ENCODE measurements around the gene B4GALT5.

DNA sequence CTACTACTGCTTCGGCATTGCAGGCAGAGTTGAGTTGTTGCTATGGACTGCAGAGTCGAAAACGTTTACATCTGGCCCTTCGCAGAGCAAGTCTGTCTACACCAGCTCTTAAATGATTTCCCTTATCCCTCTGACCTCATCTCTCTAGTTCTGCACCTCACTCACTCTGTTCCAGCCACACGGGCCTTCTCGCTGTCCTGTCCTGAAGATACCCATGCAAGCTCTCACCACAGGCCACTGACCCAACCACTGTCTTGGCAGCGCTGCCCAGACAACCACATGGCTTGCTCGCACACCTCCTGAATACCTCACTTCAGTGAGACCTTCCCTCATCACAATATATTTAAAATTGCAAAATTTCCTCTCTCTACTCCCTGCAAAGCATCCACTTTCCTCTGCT is 31.4 kb downstream of the B4GALT5 start:
- no peak for TF ChIP-seq POLR2A (IDR thresholded peaks at IDR 0.05)
- TF ChIP-seq, protein P1, sequence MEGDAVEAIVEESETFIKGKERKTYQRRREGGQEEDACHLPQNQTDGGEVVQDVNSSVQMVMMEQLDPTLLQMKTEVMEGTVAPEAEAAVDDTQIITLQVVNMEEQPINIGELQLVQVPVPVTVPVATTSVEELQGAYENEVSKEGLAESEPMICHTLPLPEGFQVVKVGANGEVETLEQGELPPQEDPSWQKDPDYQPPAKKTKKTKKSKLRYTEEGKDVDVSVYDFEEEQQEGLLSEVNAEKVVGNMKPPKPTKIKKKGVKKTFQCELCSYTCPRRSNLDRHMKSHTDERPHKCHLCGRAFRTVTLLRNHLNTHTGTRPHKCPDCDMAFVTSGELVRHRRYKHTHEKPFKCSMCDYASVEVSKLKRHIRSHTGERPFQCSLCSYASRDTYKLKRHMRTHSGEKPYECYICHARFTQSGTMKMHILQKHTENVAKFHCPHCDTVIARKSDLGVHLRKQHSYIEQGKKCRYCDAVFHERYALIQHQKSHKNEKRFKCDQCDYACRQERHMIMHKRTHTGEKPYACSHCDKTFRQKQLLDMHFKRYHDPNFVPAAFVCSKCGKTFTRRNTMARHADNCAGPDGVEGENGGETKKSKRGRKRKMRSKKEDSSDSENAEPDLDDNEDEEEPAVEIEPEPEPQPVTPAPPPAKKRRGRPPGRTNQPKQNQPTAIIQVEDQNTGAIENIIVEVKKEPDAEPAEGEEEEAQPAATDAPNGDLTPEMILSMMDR (IDR thresholded peaks at IDR 0.05) = no peak

All from lower leg skin (tissue), 3 donors.